HepG2 (cell line): Measurements from ENCODE around the gene SUN5. TPM values are rescaled to one million over a fixed set of nuclear protein-coding genes. Genes with fewer than 3 reads are reported as not detected.

ENCODE experiments used
- CBX1 ChIP-seq: IDR thresholded peaks from one replicate; pipeline ENCODE4 v1.6.1; 2016; ENCODE audit warnings: antibody characterized with exemption, low read depth
- E2F2 ChIP-seq: sonication (generic); formaldehyde crosslinking; IDR thresholded peaks from 2 replicates; pipeline ENCODE4 v1.4.0; 2020; ENCODE audit warnings: missing genetic modification reagents, borderline replicate concordance
- HNF4G ChIP-seq, 2 experiments: sonication (generic) in 1 of 2; formaldehyde crosslinking in 1 of 2; IDR thresholded peaks; 2 replicates each; pipeline versions ENCODE4 v1.4.0 to v1.6.1; 2011 to 2020; ENCODE audit warnings: borderline replicate concordance in 2 of 2, low read depth in 2 of 2, mild to moderate bottlenecking in 2 of 2, low read length in 1 of 2, missing genetic modification reagents in 1 of 2, moderate library complexity in 1 of 2
- MED8 ChIP-seq: sonication (generic); formaldehyde crosslinking; IDR thresholded peaks from 2 replicates; pipeline ENCODE4 v1.8.1; 2023; ENCODE audit warnings: mild to moderate bottlenecking, missing genetic modification reagents; ENCODE audit not compliant: insufficient replicate concordance
- MYPOP ChIP-seq: sonication (generic); formaldehyde crosslinking; IDR thresholded peaks from 2 replicates; pipeline ENCODE4 v1.8.1; 2023; ENCODE audit warnings: mild to moderate bottlenecking, moderate library complexity, missing genetic modification reagents
- NCOA2 ChIP-seq: sonication (generic); formaldehyde crosslinking; IDR thresholded peaks from 2 replicates; pipeline ENCODE4 v1.8.0; 2022; ENCODE audit warnings: inconsistent platforms
- NFRKB ChIP-seq: fragments of 450-650 bp; IDR thresholded peaks from 2 replicates; pipeline ENCODE4 v1.6.1; 2017
- SATB2 ChIP-seq: sonication (generic); formaldehyde crosslinking; IDR thresholded peaks from 2 replicates; pipeline ENCODE4 v1.5.0; 2020; ENCODE audit warnings: missing genetic modification reagents
- SIX1 ChIP-seq: sonication (generic); formaldehyde crosslinking; IDR thresholded peaks from 2 replicates; pipeline ENCODE4 v1.4.0; 2020; ENCODE audit warnings: missing genetic modification reagents, borderline replicate concordance
- SOX6 ChIP-seq, 2 experiments: fragments of 450-650 bp in 1 of 2; sonication (generic) in 1 of 2; formaldehyde crosslinking in 1 of 2; IDR thresholded peaks; 2 replicates each; pipeline versions ENCODE4 v1.4.0 to v1.6.1; 2017 to 2020; ENCODE audit warnings: antibody characterized with exemption in 1 of 2, mild to moderate bottlenecking in 1 of 2, missing genetic modification reagents in 1 of 2
- TBL1XR1 ChIP-seq: fragments of 150-350 bp; IDR thresholded peaks from 2 replicates; pipeline ENCODE4 v1.6.1; 2014; ENCODE audit warnings: borderline replicate concordance, low read length; ENCODE audit not compliant: partially characterized antibody
- ZBTB21 ChIP-seq: sonication (generic); formaldehyde crosslinking; IDR thresholded peaks from 2 replicates; pipeline ENCODE4 v1.4.0; 2020; ENCODE audit warnings: missing genetic modification reagents
- ZNF431 ChIP-seq: sonication (generic); formaldehyde crosslinking; IDR thresholded peaks from 2 replicates; pipeline ENCODE4 v1.9.0; 2022; ENCODE audit warnings: missing genetic modification reagents, low read depth, mild to moderate bottlenecking, borderline replicate concordance
- ZNF614 ChIP-seq: IDR thresholded peaks from 2 replicates; pipeline ENCODE4 v1.6.1; 2018; ENCODE audit warnings: missing biosample characterization, missing genetic modification reagents, inconsistent platforms, borderline replicate concordance
- ZNF775 ChIP-seq: sonication (generic); formaldehyde crosslinking; IDR thresholded peaks from 2 replicates; pipeline ENCODE4 v1.4.0; 2020; ENCODE audit warnings: missing genetic modification reagents, mild to moderate bottlenecking, moderate library complexity, borderline replicate concordance
- polyA plus RNA-seq, 8 experiments: library from polyadenylated mRNA; depleted of rRNA in 3 of 8; stranded (reverse) in 7 of 8; unstranded in 1 of 8; fragments of >200 nt; fragmentation: Illumina TruSeq in 4 of 8; extraction: Trizol in 4 of 8; gene quantifications; 2 replicates each; pipeline versions ENCODE4 v1.2.1 to v1.2.3, GENCODE V29; 2011 to 2016; ENCODE audit warnings: low read depth in 4 of 8, missing spikeins in 1 of 8, mixed read lengths in 1 of 8; ENCODE audit not compliant: insufficient read depth in 1 of 8
- total RNA-seq, 5 experiments: library from RNA; depleted of rRNA; stranded (reverse); fragments of >200 nt; fragmentation: Illumina TruSeq; extraction: Trizol; gene quantifications; 2 replicates each; pipeline ENCODE4 v1.2.3, GENCODE V29; 2016; ENCODE audit warnings: low read depth in 1 of 5
- TF ChIP-seq, protein P1 (sequence below): sonication (generic); formaldehyde crosslinking; IDR thresholded peaks from 2 replicates; pipeline ENCODE4 v1.9.0; 2021; ENCODE audit warnings: missing genetic modification reagents, mild to moderate bottlenecking, borderline replicate concordance
- TF ChIP-seq, protein P2 (sequence below): sonication (generic); formaldehyde crosslinking; IDR thresholded peaks from 2 replicates; pipeline ENCODE4 v1.4.0; 2020; ENCODE audit warnings: missing genetic modification reagents
- TF ChIP-seq, protein P3 (sequence below): sonication (generic); formaldehyde crosslinking; IDR thresholded peaks from 2 replicates; pipeline ENCODE4 v1.4.0; 2020; ENCODE audit warnings: mild to moderate bottlenecking, missing genetic modification reagents, borderline replicate concordance

Gene SUN5
- total and polyA plus RNA-seq, 2 of the 13 experiments (the other 11 are each of a cell fraction or from before 2014, with no cell fraction given) = not detected

GRCh38 chr20:33043731-33044181 is 39.5 kb upstream of the SUN5 start (continued):
- no peak for TF ChIP-seq E2F2 (CRISPR knock-in tag)
- TF ChIP-seq, protein P1, sequence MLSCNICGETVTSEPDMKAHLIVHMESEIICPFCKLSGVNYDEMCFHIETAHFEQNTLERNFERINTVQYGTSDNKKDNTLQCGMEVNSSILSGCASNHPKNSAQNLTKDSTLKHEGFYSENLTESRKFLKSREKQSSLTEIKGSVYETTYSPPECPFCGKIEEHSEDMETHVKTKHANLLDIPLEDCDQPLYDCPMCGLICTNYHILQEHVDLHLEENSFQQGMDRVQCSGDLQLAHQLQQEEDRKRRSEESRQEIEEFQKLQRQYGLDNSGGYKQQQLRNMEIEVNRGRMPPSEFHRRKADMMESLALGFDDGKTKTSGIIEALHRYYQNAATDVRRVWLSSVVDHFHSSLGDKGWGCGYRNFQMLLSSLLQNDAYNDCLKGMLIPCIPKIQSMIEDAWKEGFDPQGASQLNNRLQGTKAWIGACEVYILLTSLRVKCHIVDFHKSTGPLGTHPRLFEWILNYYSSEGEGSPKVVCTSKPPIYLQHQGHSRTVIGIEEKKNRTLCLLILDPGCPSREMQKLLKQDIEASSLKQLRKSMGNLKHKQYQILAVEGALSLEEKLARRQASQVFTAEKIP (CRISPR knock-in tag) = no peak
- no peak for TF ChIP-seq ZNF431
- no peak for TF ChIP-seq MED8
- TF ChIP-seq HNF4G (IDR thresholded peaks at IDR 0.05; ENCODE audit: borderline replicate concordance, low read depth, low read length) = peak; percentile 82
- TF ChIP-seq HNF4G (CRISPR knock-in tag; IDR thresholded peaks at IDR 0.05; ENCODE audit: borderline replicate concordance, low read depth) = 0 out of 2 replicates have a peak, but pooled peaks have one; percentile 40
- TF ChIP-seq TBL1XR1 = no peak
- TF ChIP-seq, protein P2, sequence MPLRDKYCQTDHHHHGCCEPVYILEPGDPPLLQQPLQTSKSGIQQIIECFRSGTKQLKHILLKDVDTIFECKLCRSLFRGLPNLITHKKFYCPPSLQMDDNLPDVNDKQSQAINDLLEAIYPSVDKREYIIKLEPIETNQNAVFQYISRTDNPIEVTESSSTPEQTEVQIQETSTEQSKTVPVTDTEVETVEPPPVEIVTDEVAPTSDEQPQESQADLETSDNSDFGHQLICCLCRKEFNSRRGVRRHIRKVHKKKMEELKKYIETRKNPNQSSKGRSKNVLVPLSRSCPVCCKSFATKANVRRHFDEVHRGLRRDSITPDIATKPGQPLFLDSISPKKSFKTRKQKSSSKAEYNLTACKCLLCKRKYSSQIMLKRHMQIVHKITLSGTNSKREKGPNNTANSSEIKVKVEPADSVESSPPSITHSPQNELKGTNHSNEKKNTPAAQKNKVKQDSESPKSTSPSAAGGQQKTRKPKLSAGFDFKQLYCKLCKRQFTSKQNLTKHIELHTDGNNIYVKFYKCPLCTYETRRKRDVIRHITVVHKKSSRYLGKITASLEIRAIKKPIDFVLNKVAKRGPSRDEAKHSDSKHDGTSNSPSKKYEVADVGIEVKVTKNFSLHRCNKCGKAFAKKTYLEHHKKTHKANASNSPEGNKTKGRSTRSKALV = no peak; the same call in 1 of the 2 replicates
- no peak for TF ChIP-seq ZBTB21 (CRISPR knock-in tag)
- no peak for TF ChIP-seq SOX6 (IDR thresholded peaks at IDR 0.05)
- TF ChIP-seq SOX6 (CRISPR knock-in tag; IDR thresholded peaks at IDR 0.05) = peak; percentile 90
- TF ChIP-seq NCOA2 (CRISPR knock-in tag) = no peak; the same call in 1 of the 2 replicates
- TF ChIP-seq SATB2 = no peak
- TF ChIP-seq ZNF614 (CRISPR knock-in tag) = no peak
- no peak for TF ChIP-seq NFRKB
- TF ChIP-seq MYPOP (CRISPR knock-in tag) = no peak
- TF ChIP-seq, protein P3, sequence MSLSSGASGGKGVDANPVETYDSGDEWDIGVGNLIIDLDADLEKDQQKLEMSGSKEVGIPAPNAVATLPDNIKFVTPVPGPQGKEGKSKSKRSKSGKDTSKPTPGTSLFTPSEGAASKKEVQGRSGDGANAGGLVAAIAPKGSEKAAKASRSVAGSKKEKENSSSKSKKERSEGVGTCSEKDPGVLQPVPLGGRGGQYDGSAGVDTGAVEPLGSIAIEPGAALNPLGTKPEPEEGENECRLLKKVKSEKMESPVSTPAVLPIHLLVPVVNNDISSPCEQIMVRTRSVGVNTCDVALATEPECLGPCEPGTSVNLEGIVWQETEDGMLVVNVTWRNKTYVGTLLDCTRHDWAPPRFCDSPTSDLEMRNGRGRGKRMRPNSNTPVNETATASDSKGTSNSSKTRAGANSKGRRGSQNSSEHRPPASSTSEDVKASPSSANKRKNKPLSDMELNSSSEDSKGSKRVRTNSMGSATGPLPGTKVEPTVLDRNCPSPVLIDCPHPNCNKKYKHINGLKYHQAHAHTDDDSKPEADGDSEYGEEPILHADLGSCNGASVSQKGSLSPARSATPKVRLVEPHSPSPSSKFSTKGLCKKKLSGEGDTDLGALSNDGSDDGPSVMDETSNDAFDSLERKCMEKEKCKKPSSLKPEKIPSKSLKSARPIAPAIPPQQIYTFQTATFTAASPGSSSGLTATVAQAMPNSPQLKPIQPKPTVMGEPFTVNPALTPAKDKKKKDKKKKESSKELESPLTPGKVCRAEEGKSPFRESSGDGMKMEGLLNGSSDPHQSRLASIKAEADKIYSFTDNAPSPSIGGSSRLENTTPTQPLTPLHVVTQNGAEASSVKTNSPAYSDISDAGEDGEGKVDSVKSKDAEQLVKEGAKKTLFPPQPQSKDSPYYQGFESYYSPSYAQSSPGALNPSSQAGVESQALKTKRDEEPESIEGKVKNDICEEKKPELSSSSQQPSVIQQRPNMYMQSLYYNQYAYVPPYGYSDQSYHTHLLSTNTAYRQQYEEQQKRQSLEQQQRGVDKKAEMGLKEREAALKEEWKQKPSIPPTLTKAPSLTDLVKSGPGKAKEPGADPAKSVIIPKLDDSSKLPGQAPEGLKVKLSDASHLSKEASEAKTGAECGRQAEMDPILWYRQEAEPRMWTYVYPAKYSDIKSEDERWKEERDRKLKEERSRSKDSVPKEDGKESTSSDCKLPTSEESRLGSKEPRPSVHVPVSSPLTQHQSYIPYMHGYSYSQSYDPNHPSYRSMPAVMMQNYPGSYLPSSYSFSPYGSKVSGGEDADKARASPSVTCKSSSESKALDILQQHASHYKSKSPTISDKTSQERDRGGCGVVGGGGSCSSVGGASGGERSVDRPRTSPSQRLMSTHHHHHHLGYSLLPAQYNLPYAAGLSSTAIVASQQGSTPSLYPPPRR (CRISPR knock-in tag) = peak; percentile 81; the same call in 1 of the 2 replicates
- no peak for TF ChIP-seq CBX1
- TF ChIP-seq SIX1 (CRISPR knock-in tag) = 0 out of 2 replicates have a peak, but pooled peaks have one; percentile 5
- TF ChIP-seq ZNF775 (CRISPR knock-in tag) = no peak
